GM15510 (cell line): Measurements from ENCODE around the gene AP3S1.

ENCODE experiments used
- POLR2A ChIP-seq: IDR thresholded peaks from 3 replicates; pipeline ENCODE4 v1.6.1; 2011; ENCODE audit warnings: borderline replicate concordance; ENCODE audit not compliant: insufficient read length; ENCODE audit errors: extremely low read depth

The AP3S1 gene

DNA sequence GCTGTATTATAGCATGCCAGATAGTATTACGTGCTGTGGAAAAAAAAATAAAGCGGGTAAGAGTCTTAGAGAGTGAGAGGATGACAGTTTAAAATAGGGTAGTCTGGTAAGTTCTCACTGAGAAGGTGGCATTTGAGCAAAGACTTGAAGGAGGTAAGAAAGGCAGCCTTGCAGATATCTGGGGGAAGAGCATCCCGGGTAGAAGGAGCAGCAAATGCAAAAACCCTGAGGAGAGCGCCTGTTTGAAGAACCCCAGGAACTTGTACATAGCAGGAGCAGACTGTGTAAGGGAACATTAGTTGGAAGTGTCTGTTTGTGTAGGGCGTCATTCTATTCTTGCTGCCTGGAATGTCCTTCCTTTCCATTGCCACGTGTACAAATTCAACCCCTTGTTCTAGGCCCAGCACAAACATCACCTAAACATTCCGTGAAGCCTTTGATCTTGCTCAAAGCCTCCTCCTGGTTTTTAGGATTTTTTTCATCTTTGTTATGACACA lies 2.6 kb downstream of the AP3S1 start:
- TF ChIP-seq POLR2A: no peak

GRCh38 chr5:115847290-115847689 lies 5.6 kb downstream of the AP3S1 start:
- TF ChIP-seq POLR2A: no peak

GRCh38 chr5:115849258-115849798 lies 7.6 kb downstream of the AP3S1 start:
- no peak for TF ChIP-seq POLR2A

- no peak for TF ChIP-seq POLR2A
Observed at GRCh38 chr5:115850744-115851416, 9.1 kb downstream of the AP3S1 start.

DNA sequence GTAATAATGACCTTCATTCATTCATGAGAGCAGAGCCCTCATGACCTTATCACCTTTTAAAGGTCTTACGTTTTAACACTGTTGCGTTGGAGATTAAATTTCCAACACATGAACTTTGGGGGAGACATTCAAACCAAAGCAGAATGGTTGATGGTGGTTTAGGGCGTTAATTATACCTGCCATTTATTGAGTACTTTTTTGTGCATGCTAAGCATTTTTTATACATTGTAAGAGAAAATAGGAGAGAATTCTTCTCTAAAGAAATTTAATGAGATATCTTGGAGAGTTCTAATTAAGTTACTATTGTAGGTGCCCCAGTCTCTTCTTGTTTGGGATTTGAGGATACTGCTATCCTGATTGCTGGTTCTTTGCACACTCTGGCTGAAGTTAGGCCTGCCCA lies 12.4 kb downstream of the AP3S1 start:
- no peak for TF ChIP-seq POLR2A

DNA sequence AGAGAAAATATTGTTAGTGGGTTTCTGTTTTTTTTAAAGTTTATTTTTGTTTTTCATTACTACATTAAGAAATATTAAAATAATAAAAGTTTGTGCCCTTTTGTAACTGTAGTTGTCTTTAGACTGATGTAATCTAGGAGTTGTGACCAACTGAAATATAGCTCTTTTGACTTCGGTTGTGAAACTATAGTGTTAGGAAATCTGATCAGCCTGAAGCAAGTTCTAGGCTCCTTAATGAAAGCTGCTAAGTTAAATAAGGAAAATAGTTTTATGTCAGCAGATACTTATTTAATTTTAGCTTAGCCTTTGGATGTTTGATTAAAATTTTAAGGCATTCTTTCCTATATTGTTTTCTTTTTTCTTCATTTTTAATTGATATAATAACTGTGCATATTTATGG lies 14.2 kb downstream of the AP3S1 start:
- TF ChIP-seq POLR2A: no peak

DNA sequence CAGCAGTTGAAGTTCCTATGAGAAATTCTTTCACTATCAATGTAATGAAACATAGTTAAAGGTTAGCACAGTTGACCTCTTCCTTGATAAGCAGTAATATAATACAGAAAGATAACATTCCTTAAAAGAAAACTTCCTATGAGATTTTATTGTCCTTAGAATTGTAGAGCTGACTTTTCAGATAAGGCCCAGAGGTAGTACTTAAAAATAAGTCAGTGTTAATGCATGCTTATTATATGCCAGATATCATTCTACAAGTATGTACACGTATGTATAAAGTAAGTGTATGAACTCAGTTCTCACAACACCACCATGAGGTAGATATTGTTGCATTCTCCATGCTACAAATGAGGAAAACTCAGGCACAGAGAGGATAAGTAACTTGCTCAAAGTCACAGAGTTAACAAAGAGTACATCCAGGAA lies 15.3 kb downstream of the AP3S1 start:
- TF ChIP-seq POLR2A: no peak

DNA sequence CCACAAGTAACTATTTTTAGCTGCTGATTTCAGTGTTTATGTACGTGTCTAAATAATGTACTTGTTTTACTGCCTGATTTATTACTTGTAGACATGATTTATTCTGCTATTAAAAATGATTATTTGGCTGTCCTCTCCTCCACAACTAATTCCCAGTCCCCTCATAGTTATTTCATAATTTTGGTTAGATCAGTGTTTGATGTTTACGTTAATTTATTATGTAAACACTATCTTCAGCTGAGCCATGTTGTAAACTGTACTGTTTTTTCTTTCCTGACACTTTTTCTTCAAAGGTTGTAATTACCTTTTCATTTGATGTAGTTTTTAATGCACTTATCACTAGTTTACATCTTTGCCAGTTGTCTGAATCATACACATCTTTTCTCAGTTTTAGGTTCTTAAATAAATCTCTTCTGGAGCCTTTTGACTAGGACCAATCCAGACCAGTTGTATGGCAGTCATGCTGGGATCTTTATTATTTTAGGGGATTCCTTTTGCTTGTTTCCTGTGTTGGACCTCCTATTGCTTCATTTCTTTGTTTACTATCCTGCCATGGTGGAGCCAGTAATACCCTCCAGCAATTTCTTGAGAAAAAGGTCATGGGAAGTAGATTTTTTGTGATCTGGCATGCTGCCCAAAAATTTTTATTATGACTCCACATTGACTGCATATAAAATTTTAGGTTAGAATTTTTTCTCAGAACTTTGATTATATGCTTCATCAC lies 16.1 kb downstream of the AP3S1 start:
- no peak for TF ChIP-seq POLR2A

DNA sequence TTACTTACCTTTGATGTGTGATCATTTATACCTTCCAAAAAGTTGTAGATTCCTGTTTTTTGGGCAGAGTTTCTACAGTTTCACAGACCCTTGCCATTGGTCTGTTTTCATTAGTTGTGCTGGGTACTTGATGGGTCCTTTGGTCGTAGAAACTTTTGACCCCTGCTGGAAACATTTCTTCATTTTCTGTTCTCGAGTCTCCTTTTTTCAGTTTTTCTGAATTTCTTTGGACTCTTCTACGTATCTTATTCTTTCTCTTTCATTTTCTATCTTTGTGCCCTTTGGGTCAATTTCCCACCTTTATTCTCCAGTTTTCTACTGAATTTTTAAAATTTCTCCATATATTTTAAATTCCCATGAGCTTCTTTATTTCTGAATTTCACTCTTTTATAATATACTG lies 16.7 kb downstream of the AP3S1 start:
- no peak for TF ChIP-seq POLR2A

DNA sequence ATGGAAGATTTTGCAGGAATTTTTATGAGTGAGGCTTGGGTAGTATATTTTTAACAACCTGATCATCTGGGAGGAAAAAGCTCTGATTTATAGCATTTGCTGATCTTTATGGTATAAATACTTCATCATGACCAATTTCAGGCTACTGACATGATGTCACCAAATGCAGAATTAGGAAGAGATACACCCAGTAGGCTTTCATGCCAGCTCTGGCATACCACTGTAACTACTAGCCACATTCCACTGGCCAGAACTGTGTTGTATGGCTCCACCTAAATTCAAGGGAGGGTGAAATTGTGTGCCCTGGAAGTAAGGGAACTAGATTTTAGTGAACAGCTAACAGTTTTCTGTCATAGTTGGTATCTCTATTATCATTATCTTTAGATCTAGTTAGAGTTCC lies 17.6 kb downstream of the AP3S1 start:
- no peak for TF ChIP-seq POLR2A

DNA sequence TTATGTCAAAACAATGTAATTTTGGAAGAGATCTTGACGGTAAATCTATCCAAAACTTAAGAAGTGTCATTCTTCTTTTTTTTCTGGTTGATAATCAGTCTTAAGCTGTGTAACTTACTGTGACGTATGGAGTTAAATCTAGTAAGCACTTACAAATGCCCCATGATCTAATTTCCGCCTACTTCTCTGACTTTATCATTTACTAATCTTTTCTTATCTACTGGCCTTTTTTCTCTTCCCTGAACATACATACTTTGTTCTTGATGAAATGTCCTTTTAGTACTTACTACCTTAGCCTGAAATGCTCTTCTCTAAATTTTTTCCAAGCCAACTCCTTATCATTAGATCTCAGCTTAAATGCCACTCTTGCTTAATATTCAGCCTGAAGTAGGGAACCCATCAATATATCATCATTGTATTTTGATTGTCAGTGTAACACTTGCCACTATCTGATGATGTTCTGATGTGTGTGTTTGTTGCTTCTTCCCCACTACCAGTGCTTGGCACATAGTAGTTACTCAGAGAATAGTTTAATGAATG lies 27.6 kb downstream of the AP3S1 start:
- no peak for TF ChIP-seq POLR2A

DNA sequence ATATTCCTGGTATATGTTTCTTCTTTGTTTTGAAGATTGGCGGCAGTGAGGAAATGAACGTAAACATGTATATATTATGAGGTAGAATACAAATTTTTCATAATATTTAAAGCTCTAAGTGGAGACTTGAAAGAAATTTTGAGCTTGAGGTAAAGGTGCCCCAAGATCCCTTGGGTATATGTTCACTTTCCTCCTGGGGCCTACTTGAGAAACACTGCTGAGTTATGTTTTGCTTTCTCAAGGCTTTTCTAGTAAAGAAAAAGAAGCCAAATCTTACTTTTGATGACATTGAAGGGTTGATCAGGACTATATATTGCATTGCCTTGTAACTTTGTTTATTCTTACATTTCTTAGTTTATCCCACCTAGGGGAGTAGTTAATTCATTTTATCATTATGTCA lies 30.7 kb downstream of the AP3S1 start:
- TF ChIP-seq POLR2A: no peak

DNA sequence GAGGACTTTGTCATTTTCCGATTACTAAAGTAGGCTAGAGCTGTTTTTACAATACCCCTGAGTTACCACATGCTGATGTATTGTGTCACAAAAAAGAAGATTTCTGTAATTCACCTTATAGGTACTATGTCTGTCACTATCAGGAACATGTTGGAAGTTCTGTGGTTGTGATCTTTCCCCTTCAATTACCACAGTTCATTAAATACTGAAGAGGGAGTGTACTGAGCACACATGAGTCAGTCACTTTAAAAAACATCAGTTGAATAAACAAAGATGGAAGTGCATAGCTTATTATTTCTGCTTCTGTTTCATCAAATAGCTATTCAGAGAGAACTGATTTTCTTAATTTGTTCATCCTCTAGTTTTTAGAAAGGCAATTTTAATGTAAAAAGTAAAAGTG lies 31.7 kb downstream of the AP3S1 start:
- no peak for TF ChIP-seq POLR2A

DNA sequence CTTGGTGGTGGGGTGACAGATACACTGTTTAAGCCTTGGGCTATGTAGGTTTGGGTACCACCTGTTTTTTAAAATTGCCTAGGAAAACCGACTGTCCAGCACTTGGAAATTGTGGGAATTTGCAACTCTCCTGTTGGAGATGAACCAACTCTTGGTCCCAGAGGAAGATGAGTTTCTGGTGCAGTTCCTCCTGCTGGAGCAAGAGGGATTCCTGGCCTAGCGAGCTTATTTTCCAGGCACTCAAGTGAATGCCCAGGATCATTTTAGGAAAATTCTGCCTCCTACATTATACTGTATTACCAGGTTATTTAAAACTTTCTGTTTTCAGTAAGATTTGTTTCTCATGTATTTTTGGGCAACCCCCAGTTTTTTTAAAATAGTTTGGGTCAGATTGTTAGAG lies 33.7 kb downstream of the AP3S1 start:
- no peak for TF ChIP-seq POLR2A

DNA sequence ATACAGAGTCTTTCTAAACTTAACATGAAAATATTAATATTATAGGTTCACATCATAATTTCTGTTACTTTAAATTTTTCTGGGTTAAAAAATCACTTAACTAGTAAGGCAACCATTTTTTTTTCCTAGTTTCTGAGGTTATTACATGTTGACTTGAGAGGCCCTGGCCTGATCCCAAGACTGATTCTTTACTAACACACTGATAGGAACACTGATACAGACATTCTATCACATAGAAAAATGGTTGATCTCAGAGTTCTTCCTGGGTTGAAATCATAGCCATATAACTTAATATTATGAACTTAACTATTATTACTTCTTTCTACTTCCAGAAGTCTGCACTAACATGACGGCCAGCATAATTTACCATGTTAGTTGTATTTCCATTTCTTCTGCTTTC lies 43.0 kb downstream of the AP3S1 start:
- no peak for TF ChIP-seq POLR2A
